Esophagus squamous epithelium (tissue), 5 donors: ENCODE measurements around the gene CLCNKA. TPM values are rescaled to one million over a fixed set of nuclear protein-coding genes. Genes with fewer than 3 reads are reported as not detected.

Experiments
- DNase-seq: peaks from one replicate; lab custom pipeline; 2025; lab: John Stamatoyannopoulos, UW
- H3K27ac ChIP-seq, 4 donors: fragments of 200-600 bp; sonication (generic); one replicate each; pipeline ENCODE4 v1.5.1; 2016 to 2019; ENCODE audit warnings: mild to moderate bottlenecking in 1 of 4
- H3K27me3 ChIP-seq, 4 donors: fragments of 200-600 bp; sonication (generic); 1 replicate in 3 of 4; 2 replicates in 1 of 4; pipeline versions ENCODE4 v1.5.1 to v1.6.0; 2017 to 2021; ENCODE audit warnings: antibody characterized with exemption in 1 of 4
- H3K36me3 ChIP-seq, 3 donors: fragments of 200-600 bp; sonication (generic); one replicate each; pipeline ENCODE4 v1.5.1; 2016 to 2019
- H3K4me1 ChIP-seq, 3 donors: fragments of 200-600 bp; sonication (generic); one replicate each; pipeline ENCODE4 v1.5.1; 2017 to 2019
- H3K4me3 ChIP-seq, 4 donors: fragments of 200-600 bp; sonication (generic); 1 replicate in 3 of 4; 2 replicates in 1 of 4; pipeline ENCODE4 v1.5.1; 2016 to 2019; ENCODE audit warnings: mild to moderate bottlenecking in 2 of 4, moderate library complexity in 1 of 4
- H3K9me3 ChIP-seq, 3 donors: fragments of 200-600 bp; sonication (generic); one replicate each; pipeline ENCODE4 v1.5.1; 2016 to 2019
- POLR2A ChIP-seq, 4 donors: fragments of 450-650 bp; IDR thresholded peaks; one replicate each; pipeline ENCODE4 v1.6.1; 2017; ENCODE audit warnings: antibody characterized with exemption in 4 of 4, mild to moderate bottlenecking in 4 of 4, moderate library complexity in 3 of 4
- WGBS, 2 donors: methylation state at CpG; one replicate each; pipeline ENCODE4 v1.1.5; 2018; 5-methylcytosine and 5-hydroxymethylcytosine counted together
- intact Hi-C: fragments of 100-400 bp; cut with DNase I; formaldehyde crosslinking; loops from one replicate; pipeline ENCODE4 v1.15.0; 2022
- total RNA-seq, 4 donors: library from RNA; depleted of rRNA; stranded (reverse); fragments of >200 nt; gene quantifications; one replicate each; pipeline ENCODE4 v1.1.0, GENCODE V29; 2016
- TF ChIP-seq, protein P1 (sequence below), 6 experiments: fragments of 450-650 bp in 4 of 6; fragments of 200-600 bp in 2 of 6; sonication (generic) in 2 of 6; IDR thresholded peaks; one replicate each; pipeline ENCODE4 v1.5.1; 2016 to 2019; ENCODE audit warnings: antibody characterized with exemption in 6 of 6, mild to moderate bottlenecking in 4 of 6, moderate library complexity in 4 of 6
- donor health status: DM: yes; HTN: yes; CAD: no.

Gene CLCNKA
- total RNA-seq: not detected

GRCh38 chr1:16021681-16022080, at the start of gene CLCNKA:
TSS of gene CLCNKA (plus strand) at chr1:16022036. CDS start at chr1:16022620, 584 bp downstream.
- no peak within 1 kb of the TSS for H3K27ac ChIP-seq
- H3K4me3 ChIP-seq: no peak within 1 kb of the TSS
- no peaks in the 10 kb centered on the region for H3K36me3 ChIP-seq
- no peak for DNase-seq
- H3K9me3 ChIP-seq: no peaks in the 10 kb centered on the region
- H3K4me1 ChIP-seq: peaks cover 13 to 40% (median 28%) of the 10 kb centered on the region in 3 donors
- intact Hi-C loops: no loop called here
- 69 to 83% methylated on average over 2 of the region's 6 CpGs for WGBS, 2 donors
- TF ChIP-seq, protein P1, sequence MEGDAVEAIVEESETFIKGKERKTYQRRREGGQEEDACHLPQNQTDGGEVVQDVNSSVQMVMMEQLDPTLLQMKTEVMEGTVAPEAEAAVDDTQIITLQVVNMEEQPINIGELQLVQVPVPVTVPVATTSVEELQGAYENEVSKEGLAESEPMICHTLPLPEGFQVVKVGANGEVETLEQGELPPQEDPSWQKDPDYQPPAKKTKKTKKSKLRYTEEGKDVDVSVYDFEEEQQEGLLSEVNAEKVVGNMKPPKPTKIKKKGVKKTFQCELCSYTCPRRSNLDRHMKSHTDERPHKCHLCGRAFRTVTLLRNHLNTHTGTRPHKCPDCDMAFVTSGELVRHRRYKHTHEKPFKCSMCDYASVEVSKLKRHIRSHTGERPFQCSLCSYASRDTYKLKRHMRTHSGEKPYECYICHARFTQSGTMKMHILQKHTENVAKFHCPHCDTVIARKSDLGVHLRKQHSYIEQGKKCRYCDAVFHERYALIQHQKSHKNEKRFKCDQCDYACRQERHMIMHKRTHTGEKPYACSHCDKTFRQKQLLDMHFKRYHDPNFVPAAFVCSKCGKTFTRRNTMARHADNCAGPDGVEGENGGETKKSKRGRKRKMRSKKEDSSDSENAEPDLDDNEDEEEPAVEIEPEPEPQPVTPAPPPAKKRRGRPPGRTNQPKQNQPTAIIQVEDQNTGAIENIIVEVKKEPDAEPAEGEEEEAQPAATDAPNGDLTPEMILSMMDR (IDR thresholded peaks at IDR 0.05): no peak
- H3K27me3 ChIP-seq: peaks cover 0 to 7% (median 0%) of the 10 kb centered on the region in 4 donors

- DNase-seq: no peak
- TF ChIP-seq POLR2A (IDR thresholded peaks at IDR 0.05): no peak
- TF ChIP-seq, protein P1 (IDR thresholded peaks at IDR 0.05): no peak
- no peaks in the 10 kb centered on the region for H3K9me3 ChIP-seq
- peaks cover 10 to 51% (median 10%) of the 10 kb centered on the region in 3 donors for H3K36me3 ChIP-seq
- H3K4me1 ChIP-seq: peaks cover 14 to 46% (median 14%) of the 10 kb centered on the region in 3 donors
- H3K27me3 ChIP-seq: no peaks in the 10 kb centered on the region
- WGBS, 2 donors: 86% methylated on average over 1 of the region's 1 CpG; no CpG with 5 or more reads in 1 of the 2 donors
- H3K4me3 ChIP-seq: no peak overlapping the region
- intact Hi-C loops: no loop called here
- H3K27ac ChIP-seq: no peak overlapping the region
These were observed 49.4 kb upstream of the CLCNKA start for GRCh38 chr1:15972409-15972808.

DNA sequence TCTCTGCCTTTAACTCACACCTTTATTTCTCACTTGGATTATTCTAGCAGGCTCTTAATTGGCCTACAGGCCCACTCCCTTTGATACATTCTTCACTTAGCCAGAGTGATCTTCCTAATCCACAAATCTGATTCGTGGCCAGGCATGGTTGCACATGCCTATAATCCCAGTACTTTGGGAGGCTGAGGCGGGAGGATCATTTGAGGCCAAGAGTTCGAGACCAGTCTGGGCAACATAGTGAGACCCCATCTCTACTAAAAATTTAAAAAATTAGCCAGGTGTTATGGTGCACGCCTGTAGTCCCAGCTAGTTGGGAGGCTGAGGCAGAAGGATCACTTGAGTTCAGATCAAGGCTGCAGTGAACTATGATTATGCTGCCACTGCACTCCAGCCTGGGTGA, 48.1 kb upstream of the CLCNKA start:
- WGBS, 2 donors: 81 to 82% methylated on average over 3 to 4 of the region's 4 CpGs
- H3K4me1 ChIP-seq: peaks cover 14 to 38% (median 14%) of the 10 kb centered on the region in 3 donors
- no peaks in the 10 kb centered on the region for H3K9me3 ChIP-seq
- no peak overlapping the region for H3K4me3 ChIP-seq
- TF ChIP-seq POLR2A (IDR thresholded peaks at IDR 0.05): no peak
- TF ChIP-seq, protein P1 (IDR thresholded peaks at IDR 0.05): no peak
- intact Hi-C loops: no loop called here
- no peak for DNase-seq
- H3K36me3 ChIP-seq: peaks cover 10 to 40% (median 10%) of the 10 kb centered on the region in 3 donors
- no peak overlapping the region for H3K27ac ChIP-seq
- no peaks in the 10 kb centered on the region for H3K27me3 ChIP-seq

DNA sequence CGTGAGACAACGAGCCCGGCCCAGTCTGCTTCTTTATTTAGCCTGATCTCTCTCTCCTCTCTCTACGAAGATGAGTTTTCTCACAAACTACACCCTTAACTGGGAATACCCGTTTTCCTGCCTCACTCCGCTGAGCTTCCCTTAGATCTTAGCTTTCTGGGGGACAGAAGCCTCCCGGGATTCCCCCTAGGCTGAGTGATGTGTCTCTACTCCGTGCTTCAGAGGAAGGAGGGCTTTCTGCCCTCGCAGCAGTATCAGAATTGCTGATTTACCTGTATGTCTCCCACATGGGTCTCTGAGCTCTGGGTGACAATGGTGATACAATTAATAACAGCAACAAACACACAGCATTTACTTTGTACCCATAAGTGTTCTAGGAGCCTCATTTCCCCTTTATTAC, 47.0 kb upstream of the CLCNKA start:
- intact Hi-C loops: no loop called here
- WGBS, 2 donors: 36 to 39% methylated on average over 9 of the region's 9 CpGs
- TF ChIP-seq, protein P1 (IDR thresholded peaks at IDR 0.05): no peak
- no peak for TF ChIP-seq POLR2A (IDR thresholded peaks at IDR 0.05)
- Histone ChIP-seq H3K27ac (peak overlapping the region; percentile 89 to 94 (median 91)), H3K4me3 (peak overlapping the region; percentile 65 to 95 (median 92)), H3K27me3 (no peaks in the 10 kb centered on the region), H3K4me1 (peaks cover 14 to 38% (median 14%) of the 10 kb centered on the region in 3 donors), H3K36me3 (peaks cover 4 to 29% (median 5%) of the 10 kb centered on the region in 3 donors), H3K9me3 (no peaks in the 10 kb centered on the region)
- no peak for DNase-seq

- WGBS, 2 donors: 0 to 1% methylated on average over 1 to 13 of the region's 47 CpGs
- no peak for TF ChIP-seq POLR2A (IDR thresholded peaks at IDR 0.05)
- TF ChIP-seq, protein P1 (IDR thresholded peaks at IDR 0.05): no peak
- Histone ChIP-seq H3K27me3 (no peaks in the 10 kb centered on the region), H3K36me3 (peaks cover 0 to 24% (median 5%) of the 10 kb centered on the region in 3 donors), H3K27ac (peak overlapping the region; percentile 89 to 94 (median 91)), H3K4me3 (peak overlapping the region; percentile 65 to 95 (median 92)), H3K4me1 (peaks cover 14 to 38% (median 14%) of the 10 kb centered on the region in 3 donors), H3K9me3 (no peaks in the 10 kb centered on the region)
- DNase-seq: no peak
- intact Hi-C loops: no loop called here
These were observed 46.5 kb upstream of the CLCNKA start for GRCh38 chr1:15975358-15975804.
